Stimulated activated CD8-positive, alpha-beta memory T cell treated with anti-CD3 and anti-CD28 coated beads, Interleukin-12 subunit alpha, Interleukin-12 subunit beta, amount 100 ng/mL, for 1 hour (primary cell): Measurements from ENCODE around the gene SWT1.
A peak's percentile ranks its signal among the peaks of the same experiment; 100 is the strongest.

Source experiments
- DNase-seq: peaks from one replicate; pipeline ENCODE4 v3.0.0-alpha.2; 2020; ENCODE audit warnings: low read depth

The SWT1 gene

DNA sequence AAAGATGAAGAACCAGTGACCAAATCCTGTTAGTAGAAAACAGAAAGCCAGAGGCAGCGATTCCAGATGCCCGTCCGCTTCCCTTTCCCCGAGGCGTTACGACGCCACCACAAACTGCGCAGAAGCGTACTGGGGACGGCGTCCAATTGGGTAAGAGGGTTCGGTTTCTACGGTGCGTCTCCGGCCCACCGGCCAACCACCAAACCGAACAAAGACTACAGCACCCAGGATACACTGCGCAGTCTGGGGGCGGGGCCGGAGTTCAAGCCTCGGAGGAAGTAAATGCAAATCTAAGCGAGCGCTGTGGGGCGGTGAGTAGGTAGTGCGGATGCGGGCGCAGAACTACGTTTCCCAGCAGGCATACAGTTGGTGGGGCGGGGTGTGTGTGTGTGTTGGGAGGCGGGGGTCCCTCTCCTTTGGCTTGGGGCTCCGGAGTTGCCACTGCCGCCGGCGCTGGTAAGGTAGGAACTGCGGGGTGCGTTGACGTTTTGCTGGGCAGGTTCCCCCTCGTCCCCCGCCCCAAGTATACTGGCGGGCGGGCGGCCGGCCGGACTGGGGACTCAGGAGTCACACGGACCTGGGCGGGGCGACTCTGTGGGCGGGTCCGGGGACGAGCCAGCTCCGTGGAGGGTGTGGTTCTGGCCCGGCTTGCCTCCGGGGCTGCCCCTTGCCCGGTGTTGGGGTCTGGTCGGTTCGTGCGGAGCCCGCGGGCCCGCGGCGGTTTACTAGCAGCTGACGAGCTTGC lies at the start of gene SWT1, which contains the start of gene TRMT1L:
TSS of gene SWT1 (plus strand) at position 314 of the 745 bp plus-strand sequence. CDS start 3,675 bp downstream, outside the sequence.
TSS of gene TRMT1L (minus strand) at position 100 of the 745 bp plus-strand sequence. CDS start 241 bp downstream, outside the sequence.
- peak; percentile 97 for DNase-seq

- no peak for DNase-seq
Observed at GRCh38 chr1:185108321-185108720, 48.6 kb upstream of the SWT1 start.

- no peak for DNase-seq
Observed at GRCh38 chr1:185110145-185110544, 46.8 kb upstream of the SWT1 start.

- DNase-seq = no peak
Observed at GRCh38 chr1:185111873-185112272, 45.1 kb upstream of the SWT1 start.

DNA sequence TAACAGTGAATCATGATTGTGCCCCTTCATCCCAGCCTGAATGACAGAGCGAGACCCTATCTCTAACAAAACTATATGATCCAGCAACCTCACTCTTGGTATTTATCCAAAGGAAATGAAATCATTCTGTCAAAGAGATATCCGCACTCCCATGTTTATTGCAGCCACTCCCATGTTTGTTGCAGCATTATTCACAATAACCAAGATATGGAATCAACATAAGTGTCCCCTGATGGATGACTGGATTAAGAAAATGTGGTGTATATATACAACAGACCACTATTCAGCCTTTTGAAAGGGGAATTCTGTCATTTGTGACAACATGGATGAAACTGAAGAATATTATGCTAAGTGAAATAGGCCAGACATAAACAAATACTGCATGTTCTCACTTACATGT lies 44.6 kb upstream of the SWT1 start:
- no peak for DNase-seq

DNA sequence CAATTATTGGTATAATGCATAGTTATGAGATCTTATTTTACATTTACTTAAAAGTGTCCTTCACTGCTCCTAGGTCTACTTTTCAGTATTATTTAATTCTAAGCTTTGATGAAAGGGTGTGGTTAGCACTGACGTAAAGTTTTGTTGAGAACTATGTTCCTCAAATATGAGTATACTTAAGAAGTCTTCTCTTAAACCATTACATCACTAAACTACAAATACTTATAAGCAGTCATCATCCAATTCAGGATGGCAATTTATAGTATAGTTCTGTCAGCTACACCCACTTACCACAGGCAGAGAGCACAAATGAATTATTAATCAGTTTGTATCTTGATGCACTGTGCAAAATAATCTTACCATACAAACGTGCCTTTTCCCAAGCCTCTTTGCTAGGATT lies 27.3 kb upstream of the SWT1 start:
- DNase-seq = no peak

DNA sequence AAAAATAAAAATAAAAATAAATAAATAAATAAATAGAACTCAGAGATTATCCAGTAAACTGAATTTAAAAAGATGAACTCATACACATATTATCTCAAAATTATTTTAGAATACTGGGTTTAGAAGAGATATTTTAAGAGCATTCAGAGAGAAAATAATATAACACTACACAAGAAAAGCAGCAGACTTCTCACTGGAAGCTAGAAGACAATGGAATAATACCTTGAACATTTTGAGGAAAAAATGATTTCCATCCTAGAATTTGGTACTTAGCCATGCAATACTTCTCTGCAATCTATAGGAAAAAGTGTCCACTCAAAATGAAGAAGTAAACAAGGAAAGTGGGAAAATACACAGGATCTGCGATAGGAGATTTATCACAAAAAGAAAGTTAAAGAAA lies 24.4 kb upstream of the SWT1 start:
- no peak for DNase-seq

GRCh38 chr1:185137896-185138545 lies 18.9 kb upstream of the SWT1 start:
- DNase-seq = no peak

DNA sequence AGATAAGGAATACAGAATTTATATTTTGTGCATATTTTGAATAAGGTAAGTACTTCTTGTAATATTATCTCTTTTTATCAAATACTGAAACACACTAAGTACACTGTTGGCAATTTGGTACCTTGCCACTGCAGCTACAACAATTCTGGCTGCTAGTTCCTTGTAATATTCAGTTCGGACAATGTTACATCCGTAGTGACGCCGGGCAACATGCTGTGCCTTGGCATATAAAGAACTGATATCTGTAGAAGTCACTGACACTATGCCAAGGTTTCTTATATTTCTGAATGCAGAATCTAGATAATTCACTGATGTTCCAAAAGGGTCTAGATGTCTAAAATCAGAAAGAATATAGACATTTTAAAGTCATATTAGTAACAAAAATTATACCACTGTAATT lies 17.7 kb upstream of the SWT1 start:
- DNase-seq = no peak

DNA sequence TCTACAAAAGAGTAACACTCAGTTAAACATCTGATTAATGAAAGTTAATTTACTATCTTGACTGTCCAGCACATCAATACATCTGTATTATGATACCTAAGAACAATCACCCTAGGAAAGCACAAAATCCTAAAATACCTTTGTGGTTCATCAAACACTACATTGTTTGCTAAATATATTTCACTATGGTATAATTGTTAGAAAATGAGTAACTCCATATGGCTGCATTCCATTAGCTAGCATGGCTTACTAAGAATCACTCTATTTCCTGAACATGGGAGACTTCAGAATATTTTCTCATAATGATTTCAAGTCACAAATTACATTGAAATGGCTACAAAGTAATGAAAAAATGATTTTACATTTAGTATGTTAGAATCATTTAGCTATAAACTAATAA lies 12.7 kb upstream of the SWT1 start:
- DNase-seq = no peak

GRCh38 chr1:185151215-185151614 lies 5.8 kb upstream of the SWT1 start:
- no peak for DNase-seq

DNA sequence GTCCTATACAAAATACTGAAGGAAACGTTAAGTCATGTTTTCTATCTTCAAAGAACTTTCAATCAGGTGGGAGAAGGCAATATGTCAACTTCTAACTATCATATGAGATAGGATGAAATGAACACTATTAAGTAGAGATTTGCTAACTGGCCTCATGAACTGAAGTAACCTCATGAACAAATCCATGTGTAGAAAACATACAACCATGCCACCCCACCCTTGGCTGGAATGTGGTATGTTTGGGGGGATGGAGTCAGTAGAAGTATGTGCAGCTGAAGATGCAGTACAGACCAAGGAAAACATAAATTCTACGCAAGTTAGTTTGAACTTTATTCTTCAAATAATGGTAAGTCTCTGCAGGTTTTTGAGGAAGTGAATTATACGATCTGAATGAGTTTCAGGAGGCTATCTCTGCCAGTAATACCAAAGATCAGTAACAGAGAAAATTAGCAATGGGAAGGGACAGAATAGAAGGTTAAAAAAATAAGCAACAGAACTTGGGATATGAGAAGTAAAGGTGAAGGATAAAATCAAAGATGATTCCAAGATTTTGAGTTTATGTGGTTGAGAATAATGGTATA lies 4.7 kb upstream of the SWT1 start:
- DNase-seq = no peak

DNA sequence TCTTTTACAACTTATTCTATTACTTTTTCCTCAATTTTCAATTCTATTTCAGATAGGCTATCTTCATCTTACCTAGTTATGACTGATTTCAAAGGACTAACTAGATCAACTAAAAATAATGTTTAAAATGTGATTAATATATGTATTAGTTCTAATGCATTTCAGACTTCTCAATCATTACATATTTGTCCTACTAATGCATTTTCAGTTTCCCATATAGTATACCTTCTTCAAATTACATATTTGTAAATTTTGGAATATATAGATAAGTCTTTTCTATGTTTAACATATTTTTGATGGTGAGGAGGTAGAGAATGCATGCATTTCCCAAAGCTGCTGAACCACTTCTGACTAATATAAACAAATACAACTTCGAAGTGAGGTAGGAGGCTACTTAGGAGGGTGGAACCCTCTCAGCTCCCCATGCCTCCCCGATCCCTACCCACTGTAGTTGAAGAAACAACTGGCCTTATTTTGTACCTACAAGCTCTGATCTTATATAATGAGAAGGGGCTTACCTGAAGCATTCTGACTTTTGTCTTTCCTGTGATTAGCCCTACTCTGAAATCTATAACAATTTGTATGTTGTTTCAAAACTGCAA lies 2.0 kb upstream of the SWT1 start:
- DNase-seq = no peak

GRCh38 chr1:185155600-185156287 lies 1.2 kb upstream of the SWT1 start:
- no peak for DNase-seq

DNA sequence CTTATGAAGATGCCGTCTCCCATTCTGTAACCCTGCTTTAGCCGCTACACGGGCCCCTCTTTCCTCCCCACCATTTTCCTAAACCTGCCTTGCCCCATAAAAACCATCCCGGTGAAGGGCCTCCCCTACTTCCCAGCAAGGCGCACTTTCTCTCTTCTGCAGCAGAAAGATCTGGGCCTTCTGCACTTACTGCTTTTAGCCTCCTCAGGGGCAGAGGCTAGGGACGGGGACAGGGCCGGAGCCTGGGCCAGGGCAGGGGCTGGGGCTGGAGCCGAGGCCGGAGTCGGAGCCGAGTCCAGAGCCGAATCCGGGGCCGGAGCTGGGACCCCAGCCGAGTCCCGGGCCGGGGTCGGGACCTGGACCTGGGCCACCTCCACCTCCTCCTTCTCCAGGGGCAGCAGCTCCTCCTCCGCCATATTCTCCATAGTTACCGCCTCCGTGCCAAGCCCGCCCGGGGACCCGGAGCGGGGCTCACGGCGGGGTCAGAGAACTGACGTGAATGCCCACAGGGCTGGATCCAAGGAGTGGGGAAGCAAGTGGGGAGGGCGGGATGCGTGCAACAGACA lies 596 bp upstream of the SWT1 start:
- DNase-seq = no peak

GRCh38 chr1:185157599-185158412 lies 839 bp downstream of the SWT1 start:
- no peak for DNase-seq

DNA sequence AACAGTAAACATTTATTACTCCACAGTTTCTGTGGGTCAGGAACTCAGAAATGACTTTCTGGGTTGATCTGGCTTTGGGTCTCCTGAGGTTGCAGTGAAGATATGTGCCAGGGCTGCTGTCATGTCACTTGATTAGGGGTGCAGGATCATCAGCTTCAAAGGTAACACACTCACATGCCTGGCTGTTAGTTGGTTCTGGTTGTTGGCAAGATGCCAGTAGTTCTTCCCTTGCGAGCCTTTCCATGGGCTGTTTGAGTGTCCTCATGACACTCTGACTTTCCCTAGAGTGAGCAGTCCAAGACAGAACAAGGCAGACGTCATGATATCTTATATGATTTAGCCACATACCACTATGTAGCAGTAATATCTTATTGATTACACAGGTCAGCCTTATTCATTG lies 1.8 kb downstream of the SWT1 start:
- DNase-seq = no peak

DNA sequence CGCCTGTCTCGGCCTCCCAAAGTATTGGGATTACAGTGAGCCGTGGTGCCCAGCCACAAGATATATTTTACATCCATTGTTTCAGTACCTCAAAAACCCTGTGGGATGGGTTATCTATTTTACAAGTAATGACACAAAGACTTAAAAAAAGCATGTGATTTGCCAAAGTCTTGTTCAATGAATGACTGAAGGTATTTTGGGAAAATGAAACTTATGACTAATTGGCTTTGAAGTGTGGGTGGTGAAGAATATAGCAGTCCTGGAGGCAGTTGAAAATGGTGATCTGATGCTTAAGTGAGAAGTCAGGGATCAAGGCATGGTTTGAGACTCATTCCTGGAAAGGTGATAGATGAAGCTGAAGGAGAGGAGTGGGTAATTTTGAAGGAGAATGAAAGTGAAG lies 3.0 kb downstream of the SWT1 start:
- DNase-seq = no peak

GRCh38 chr1:185162491-185162890 lies 5.5 kb downstream of the SWT1 start:
- no peak for DNase-seq

- no peak for DNase-seq
Observed at GRCh38 chr1:185166106-185166505, 9.1 kb downstream of the SWT1 start.

GRCh38 chr1:185170291-185170848 lies 13.4 kb downstream of the SWT1 start:
- no peak for DNase-seq
